GM10847 (cell line): ENCODE data around the gene CUX1.

ENCODE experiments used
- POLR2A ChIP-seq: IDR thresholded peaks from 2 replicates; pipeline ENCODE4 v1.6.1; 2011; ENCODE audit not compliant: insufficient read length; ENCODE audit errors: extremely low read depth

Gene CUX1

GRCh38 chr7:101936611-101937231 lies 119.3 kb downstream of the CUX1 start:
- TF ChIP-seq POLR2A = no peak

- TF ChIP-seq POLR2A = no peak
These were observed 120.5 kb downstream of the CUX1 start for GRCh38 chr7:101937717-101938514.

GRCh38 chr7:101939136-101939695 lies 121.8 kb downstream of the CUX1 start:
- no peak for TF ChIP-seq POLR2A

GRCh38 chr7:101940151-101940550 lies 122.7 kb downstream of the CUX1 start:
- no peak for TF ChIP-seq POLR2A

- TF ChIP-seq POLR2A = no peak
These were observed 123.4 kb downstream of the CUX1 start for GRCh38 chr7:101940830-101941229.

- TF ChIP-seq POLR2A = no peak
These were observed 124.3 kb downstream of the CUX1 start for GRCh38 chr7:101941481-101942383.

- no peak for TF ChIP-seq POLR2A
These were observed 125.3 kb downstream of the CUX1 start for GRCh38 chr7:101942603-101943210.

- no peak for TF ChIP-seq POLR2A
These were observed 125.9 kb downstream of the CUX1 start for GRCh38 chr7:101943306-101943705.

- TF ChIP-seq POLR2A = no peak
These were observed 126.6 kb downstream of the CUX1 start for GRCh38 chr7:101943889-101944600.

- no peak for TF ChIP-seq POLR2A
These were observed 127.2 kb downstream of the CUX1 start for GRCh38 chr7:101944611-101945010.

GRCh38 chr7:101945034-101945758 lies 127.8 kb downstream of the CUX1 start:
- TF ChIP-seq POLR2A = no peak

- TF ChIP-seq POLR2A = no peak
These were observed 130.5 kb downstream of the CUX1 start for GRCh38 chr7:101947899-101948298.

- TF ChIP-seq POLR2A = no peak
These were observed 131.2 kb downstream of the CUX1 start for GRCh38 chr7:101948650-101949049.
